Ecto neural progenitor cell (in vitro differentiated cells): ENCODE measurements around the gene DOCK7.

Source experiments
- DNase-seq: peaks from one replicate; pipeline ENCODE4 v3.0.0-alpha.2; 2018; ENCODE audit warnings: low spot score

DOCK7 gene

DNA sequence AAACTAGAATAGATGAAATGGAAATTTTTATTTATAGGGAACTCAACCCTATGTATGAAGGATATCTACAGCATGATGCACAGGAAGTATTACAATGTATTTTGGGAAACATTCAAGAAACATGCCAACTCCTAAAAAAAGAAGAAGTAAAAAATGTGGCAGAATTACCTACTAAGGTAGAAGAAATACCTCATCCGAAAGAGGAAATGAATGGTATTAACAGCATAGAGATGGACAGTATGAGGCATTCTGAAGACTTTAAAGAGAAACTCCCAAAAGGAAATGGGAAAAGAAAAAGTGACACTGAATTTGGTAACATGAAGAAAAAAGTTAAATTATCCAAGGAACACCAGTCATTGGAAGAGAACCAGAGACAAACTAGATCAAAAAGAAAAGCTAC, 243.5 kb downstream of the DOCK7 start:
- DNase-seq: no peak

GRCh38 chr1:62439652-62440371, 248.4 kb downstream of the DOCK7 start:
- DNase-seq: no peak

DNA sequence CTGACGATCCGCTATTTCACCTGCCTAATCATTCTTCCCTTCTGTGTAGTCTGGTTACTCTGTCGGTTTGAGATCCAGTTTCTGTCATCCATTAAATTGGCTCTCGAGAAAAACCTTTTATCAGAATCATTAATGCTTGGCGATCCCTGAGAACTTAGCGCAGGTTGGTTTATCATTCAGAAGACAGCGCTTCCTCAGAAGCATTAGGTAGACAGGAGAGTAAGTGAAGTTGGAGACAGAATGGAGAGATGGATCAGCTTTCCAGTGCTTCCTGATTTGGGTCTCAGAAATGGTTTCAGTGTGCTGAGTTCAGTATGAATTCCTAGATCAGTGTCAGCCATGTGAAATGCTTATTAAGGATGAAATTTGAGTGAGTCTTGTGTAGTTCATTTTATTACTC, 250.0 kb downstream of the DOCK7 start:
- no peak for DNase-seq

DNA sequence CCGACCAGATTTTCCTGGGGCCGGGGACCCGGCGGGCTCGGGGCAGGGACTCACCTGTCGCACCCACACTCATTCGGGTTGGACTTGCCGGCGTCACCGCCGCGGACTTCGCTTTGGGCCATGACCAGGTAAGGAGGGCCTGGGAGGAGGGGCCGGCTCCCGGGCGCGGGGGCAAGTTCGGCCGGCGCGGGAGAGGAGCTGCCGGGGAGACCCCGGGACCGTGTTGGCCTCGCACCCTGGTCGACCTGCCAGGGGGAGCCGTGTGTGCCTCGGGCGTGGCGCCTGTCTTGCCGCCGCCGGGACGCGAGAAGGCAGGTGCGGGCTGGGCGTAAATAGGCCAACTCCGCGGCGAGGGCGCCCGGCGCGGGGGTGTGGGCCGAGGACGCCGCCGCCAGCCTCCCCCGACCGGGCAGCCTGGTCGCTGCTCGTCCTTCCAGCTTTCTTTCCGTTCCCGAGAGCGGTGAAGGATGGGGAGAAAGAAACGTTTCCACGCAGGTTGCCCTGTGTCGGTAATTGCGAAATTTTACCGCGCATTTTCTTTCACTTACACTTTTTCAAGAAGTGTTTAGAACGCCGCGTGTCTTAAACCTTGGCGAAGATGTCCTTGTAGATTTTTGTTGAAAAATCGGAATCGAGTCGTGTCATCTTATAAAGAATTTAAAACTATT, 250.8 kb downstream of the DOCK7 start:
- no peak for DNase-seq

DNA sequence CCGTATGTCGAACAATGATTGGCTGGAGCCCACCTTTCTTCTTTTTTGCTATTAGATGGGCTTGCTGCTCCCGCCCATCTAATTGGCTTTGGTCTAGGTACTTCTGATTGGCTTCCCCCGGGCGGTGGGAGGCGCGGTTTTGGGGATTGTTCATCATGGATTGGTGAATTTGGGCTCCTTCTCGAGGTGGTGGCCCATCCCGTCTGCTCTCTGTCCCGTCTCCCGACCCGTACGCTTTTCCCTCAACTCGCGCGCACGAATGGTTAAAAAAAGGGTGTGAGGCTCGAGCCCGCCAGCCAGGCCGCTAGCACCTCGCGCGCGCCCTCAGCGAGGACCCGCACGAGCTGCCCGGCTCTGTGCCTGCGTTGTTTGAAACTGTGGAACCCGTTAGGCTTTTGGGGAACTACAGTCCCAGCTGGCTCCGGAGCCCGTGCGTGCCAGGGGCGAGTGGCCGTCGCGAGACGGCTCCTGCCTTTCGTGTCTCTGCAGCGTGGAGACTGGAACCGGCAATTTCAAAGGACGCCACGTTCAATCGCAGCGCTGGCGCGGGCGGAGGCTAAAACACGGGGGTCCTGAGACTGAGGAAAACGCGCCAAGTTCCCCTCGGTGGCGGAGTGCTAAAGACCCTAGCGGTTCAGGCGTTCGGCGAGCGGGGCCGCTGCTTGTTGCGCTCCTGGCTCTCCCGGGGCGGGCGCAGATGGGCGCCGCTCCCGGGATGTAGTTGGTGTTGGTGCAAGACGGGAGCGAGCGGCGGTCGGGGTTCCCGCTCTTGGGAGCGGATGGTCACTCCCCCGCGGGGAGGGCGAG, 251.5 kb downstream of the DOCK7 start, which contains the start of gene USP1:
USP1 (plus strand) TSS at position 584 of the 807 bp plus-strand sequence. CDS start 2,819 bp downstream, outside the sequence.
- DNase-seq: peak; percentile 98

DNA sequence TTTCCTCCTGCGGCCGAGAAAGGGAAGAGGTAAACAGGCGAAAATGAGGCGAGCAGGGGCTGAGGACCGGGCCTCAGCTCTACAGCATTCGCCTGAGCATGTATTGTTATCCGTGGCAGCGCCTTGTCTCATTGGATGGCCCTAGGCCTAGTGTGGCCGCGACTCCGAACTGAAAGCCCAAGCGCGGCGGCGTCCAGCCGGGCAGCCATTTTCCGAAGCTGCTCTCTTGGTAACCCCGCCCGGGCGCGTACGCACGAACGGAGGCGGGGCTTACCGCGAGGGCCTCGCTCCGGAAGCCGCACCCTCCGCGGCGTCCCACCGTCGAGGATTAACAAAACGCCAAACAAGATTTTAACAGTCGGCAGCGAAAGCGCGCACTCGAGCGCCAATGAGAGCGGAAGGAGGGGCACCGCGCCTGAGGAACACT, 252.1 kb downstream of the DOCK7 start:
- DNase-seq: peak; percentile 97

DNA sequence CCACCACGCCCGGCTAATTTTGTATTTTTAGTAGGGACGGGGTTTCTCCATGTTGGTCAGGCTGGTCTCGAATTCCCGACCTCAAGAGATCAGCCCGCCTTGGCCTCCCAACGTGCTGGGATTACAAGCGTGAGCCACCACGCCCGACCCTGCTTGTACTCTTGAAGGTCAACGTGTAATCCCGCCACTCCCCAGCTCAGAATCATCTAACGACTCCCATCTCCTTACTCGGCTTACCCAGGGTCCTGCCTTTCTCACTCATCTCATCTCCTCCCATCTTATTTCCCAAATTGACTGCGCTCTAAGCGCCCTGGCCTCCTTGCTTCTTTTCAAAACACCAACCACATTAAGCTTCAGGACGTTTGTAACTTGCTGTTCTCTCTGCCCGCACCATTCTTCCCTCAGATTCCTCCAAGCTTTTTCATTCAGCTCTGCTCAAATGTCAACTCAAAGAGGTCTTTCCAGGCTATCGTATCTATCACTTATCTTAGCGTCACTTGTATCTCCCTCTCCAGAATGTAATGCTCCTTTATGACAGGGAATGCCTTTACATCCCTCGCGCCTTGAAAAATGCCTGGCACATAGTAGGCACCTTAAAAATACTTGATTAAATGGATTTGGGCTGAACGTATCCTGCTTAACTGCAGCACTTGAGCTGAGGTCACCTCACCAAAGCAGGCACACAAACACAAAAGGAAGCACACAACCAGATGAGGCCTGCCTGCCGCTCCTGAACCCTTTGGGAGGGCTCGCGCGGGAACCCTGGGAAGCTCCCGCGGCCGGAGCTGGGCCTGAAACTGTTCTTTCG, 252.8 kb downstream of the DOCK7 start:
- DNase-seq: no peak

DNA sequence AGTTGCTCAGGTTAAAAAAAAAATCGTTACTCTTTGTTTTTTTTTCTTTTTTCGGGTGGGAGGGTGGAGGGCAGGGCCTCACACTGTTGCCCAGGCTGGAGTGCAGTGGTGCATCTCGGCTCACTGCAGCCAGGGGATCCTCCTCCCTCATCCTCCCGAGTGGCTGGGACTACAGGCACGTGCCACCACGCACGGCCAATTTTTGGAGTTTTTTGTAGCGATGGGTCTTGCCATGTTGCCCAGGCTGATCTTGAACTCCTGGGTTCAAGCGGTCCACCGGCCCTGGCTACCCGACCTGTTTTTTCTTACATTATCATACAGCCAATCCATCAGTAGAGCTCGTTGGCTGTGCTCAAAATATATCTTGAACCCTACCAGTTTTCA, 253.6 kb downstream of the DOCK7 start:
- DNase-seq: no peak

DNA sequence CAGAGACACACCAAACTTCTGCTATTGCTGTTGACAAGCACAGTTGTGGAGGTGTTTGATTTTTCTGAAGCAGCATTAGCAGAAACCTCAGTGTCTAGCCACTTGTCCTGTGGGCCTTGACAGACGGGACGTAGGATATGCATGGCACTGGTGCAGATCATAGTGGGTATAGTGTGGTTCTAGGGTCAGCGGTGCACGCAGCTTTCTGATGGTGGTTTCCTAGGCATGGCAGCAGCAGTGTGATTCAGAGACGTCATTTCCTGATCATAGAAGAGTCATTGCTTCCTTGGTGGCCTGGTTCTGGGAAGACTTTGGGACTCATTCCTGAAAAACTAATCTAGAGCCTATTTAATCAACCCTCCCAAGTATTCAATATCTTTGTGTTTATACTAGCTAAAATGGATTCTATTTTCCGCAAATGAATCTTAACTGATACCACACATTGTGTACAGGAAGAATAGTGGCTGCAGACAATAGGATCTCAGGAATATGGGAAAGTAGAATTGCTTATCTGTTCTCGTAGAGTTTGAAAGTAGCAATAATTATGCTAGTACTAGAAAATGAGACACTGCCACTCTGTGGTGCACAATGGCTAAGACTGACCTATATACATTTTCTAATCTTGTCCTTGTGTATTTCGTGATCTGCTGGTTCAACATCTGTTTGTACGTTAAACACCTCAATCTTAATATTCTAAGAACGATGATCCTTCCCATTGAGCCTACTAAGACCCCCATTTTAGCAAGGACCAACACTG, 254.1 kb downstream of the DOCK7 start:
- no peak for DNase-seq

GRCh38 chr1:62429581-62429980, 258.6 kb downstream of the DOCK7 start:
- DNase-seq: no peak

DNA sequence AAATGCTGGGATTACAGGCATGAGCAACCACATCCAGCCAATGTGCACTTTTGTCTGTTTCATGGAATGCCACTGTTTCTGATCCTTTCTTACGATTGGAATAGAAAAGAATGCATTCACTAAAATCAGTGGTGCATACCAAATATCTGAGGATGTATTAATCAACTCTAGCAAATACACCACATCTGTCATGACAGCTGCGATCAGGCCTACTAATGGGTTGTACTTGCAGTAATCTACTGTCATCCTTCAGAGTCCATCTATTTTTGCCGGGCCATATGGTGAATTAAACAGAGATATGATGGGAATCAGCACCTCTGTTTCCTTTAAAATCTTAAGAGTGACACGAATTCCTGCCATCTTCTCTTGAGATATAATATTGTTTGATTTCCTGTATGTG, 259.8 kb downstream of the DOCK7 start:
- no peak for DNase-seq

GRCh38 chr1:62426794-62427193, 261.4 kb downstream of the DOCK7 start:
- DNase-seq: no peak

DNA sequence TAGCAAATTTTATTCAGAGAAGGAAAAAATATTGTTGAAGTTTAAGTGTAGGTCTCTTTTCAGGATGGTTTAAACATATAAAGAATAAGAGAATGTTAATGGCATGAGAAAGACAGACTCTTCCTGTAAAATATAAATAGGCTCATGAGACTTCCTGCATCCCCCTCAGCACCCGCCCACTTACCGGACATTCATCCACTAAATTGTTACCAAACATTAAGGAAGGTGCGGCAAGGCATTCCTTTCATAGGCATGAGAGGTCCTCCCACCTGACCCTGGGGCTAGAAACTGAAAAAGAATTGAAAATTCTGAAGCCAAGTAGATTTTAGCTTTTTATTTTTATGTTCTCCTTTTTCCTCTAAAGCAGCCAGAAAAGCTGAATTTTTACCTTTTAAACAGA, 261.9 kb downstream of the DOCK7 start:
- DNase-seq: no peak

- no peak for DNase-seq
Measured at GRCh38 chr1:62425041-62425440, 263.1 kb downstream of the DOCK7 start.

DNA sequence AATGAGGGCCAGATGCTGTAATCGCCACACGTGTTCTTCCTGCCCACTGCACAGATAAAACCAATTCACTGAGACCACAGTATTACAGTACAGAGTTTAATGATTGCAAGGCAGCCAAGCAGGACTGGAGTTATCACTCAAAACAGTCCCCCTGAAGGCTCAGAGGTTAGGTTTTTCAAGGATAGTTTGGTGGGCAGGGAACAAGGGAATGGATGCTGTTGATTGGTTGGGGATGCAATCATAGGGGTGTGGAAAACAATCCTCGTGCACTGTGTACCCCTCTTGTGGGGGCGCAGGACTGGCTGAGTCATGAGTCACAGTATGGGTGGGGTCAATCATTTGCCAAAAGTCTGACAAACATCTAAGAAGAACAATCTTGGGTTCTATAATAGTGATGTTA, 263.8 kb downstream of the DOCK7 start:
- DNase-seq: no peak

- DNase-seq: no peak
Measured at GRCh38 chr1:62423580-62424242, 264.5 kb downstream of the DOCK7 start.

DNA sequence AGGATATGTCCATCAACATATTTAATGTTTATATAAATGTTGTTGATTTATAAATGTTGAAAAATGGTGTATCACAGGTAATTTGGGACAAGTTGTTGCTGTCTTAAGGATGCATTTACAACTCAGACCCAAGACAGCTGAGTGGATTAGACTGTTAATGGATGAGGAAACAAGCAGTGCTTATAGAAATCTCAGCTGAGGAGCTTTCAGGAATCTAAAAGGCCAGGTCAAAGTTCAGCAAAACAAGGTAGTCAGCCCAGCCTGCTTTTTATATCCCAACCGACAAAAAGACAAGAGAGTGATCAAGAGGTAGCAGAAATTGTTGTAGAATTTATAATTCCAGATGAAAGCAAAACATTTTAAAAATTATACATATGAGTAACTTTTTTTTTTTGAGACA, 268.0 kb downstream of the DOCK7 start:
- DNase-seq: no peak

GRCh38 chr1:62417351-62417999, 270.7 kb downstream of the DOCK7 start:
- DNase-seq: no peak

DNA sequence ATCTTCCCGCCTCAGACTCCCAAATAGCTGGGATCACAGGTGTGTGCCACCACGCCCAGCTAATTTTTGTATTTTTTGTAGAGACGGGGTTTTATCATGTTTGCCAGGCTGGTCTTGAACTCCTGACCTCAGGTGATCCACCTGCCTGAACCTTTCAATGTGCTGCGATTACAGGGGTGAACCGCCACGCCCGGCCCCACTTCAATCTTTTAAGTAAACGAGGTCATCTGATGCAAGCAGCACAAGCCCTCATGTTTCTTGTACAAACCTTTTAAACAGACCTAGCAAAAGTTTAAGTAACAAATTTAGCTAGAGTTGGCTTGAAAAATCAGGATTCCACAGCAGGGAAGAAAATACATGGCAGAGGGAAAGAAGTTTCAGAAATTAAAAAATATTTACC, 272.5 kb downstream of the DOCK7 start:
- no peak for DNase-seq

GRCh38 chr1:62407398-62408009, 280.7 kb downstream of the DOCK7 start:
- no peak for DNase-seq
